Transverse colon (tissue), 4 donors: ENCODE measurements around the gene ZDBF2. TPM values are rescaled to one million over a fixed set of nuclear protein-coding genes. Genes with fewer than 3 reads are reported as not detected.

Experiments
- DNase-seq: peaks from one replicate; pipeline ENCODE4 v3.0.0-alpha.2; 2019
- H3K27ac ChIP-seq, 4 donors: fragments of 200-600 bp; sonication (generic); 2 replicates each; pipeline ENCODE4 v1.5.1; 2016 to 2018; ENCODE audit warnings: inconsistent platforms in 4 of 4
- H3K27me3 ChIP-seq: fragments of 200-600 bp; sonication (generic); 2 replicates; pipeline ENCODE4 v1.5.1; 2017; ENCODE audit warnings: inconsistent platforms
- H3K36me3 ChIP-seq, 4 donors: fragments of 200-600 bp; sonication (generic); 2 replicates each; pipeline ENCODE4 v1.5.1; 2017 to 2019; ENCODE audit warnings: inconsistent platforms in 4 of 4
- H3K4me1 ChIP-seq, 4 donors: fragments of 200-600 bp; sonication (generic); 2 replicates each; pipeline ENCODE4 v1.5.1; 2017 to 2020; ENCODE audit warnings: inconsistent platforms in 4 of 4
- H3K4me3 ChIP-seq, 4 donors: fragments of 200-600 bp; sonication (generic); 1 replicate in 1 of 4; 2 replicates in 3 of 4; pipeline versions ENCODE4 v1.5.1 to v1.6.1; 2017 to 2019; ENCODE audit warnings: inconsistent platforms in 4 of 4
- H3K9me3 ChIP-seq, 2 donors: fragments of 200-600 bp; sonication (generic); 2 replicates each; pipeline ENCODE4 v1.5.1; 2017 to 2019; ENCODE audit warnings: inconsistent platforms in 2 of 2
- EP300 ChIP-seq: sonication (generic); formaldehyde crosslinking; IDR thresholded peaks from one replicate; pipeline ENCODE4 v1.6.1; 2017; ENCODE audit warnings: antibody characterized with exemption, low read depth
- POLR2A ChIP-seq: fragments of 450-650 bp; IDR thresholded peaks from one replicate; pipeline ENCODE4 v1.6.1; 2016; ENCODE audit warnings: antibody characterized with exemption, mild to moderate bottlenecking, moderate library complexity
- POLR2AphosphoS5 ChIP-seq, 3 donors: sonication (generic); formaldehyde crosslinking; IDR thresholded peaks; one replicate each; pipeline ENCODE4 v1.6.1; 2016; ENCODE audit warnings: antibody characterized with exemption in 3 of 3
- WGBS, 2 donors: methylation state at CpG; one replicate each; pipeline ENCODE4 v1.1.5; 2018; ENCODE audit warnings: low coverage in 1 of 2; 5-methylcytosine and 5-hydroxymethylcytosine counted together
- in situ Hi-C, 4 donors: fragments of 200-750 bp; cut with MboI; loops; one replicate each; pipeline versions ENCODE4 v1.15.0 to v1.15.1; 2017; ENCODE audit warnings: low sequenced_read_pairs in 3 of 4, low pct_ligation_motif_present in 1 of 4, low pct_unique_long_range_greater_than_20kb in 1 of 4
- intact Hi-C: fragments of 100-400 bp; cut with DNase I; formaldehyde crosslinking; loops from one replicate; pipeline ENCODE4 v1.15.1; 2023; ENCODE audit warnings: low total_unique reads
- total RNA-seq, 4 donors: library from RNA; depleted of rRNA; stranded (reverse); fragments of >200 nt; gene quantifications; one replicate each; pipeline ENCODE4 v1.1.0, GENCODE V29; 2016
- TF ChIP-seq, protein P1 (sequence below), 5 experiments: fragments of 200-600 bp in 3 of 5; fragments of 450-650 bp in 2 of 5; sonication (generic) in 3 of 5; IDR thresholded peaks; 1 replicate in 2 of 5; 2 replicates in 3 of 5; pipeline ENCODE4 v1.5.1; 2016 to 2017; ENCODE audit warnings: antibody characterized with exemption in 5 of 5, inconsistent platforms in 3 of 5, mild to moderate bottlenecking in 2 of 5, moderate library complexity in 1 of 5

ZDBF2 gene
- total RNA-seq, 4 donors from 2014 or later, result 2.2 to 9.4 (median 6.6) TPM

DNA sequence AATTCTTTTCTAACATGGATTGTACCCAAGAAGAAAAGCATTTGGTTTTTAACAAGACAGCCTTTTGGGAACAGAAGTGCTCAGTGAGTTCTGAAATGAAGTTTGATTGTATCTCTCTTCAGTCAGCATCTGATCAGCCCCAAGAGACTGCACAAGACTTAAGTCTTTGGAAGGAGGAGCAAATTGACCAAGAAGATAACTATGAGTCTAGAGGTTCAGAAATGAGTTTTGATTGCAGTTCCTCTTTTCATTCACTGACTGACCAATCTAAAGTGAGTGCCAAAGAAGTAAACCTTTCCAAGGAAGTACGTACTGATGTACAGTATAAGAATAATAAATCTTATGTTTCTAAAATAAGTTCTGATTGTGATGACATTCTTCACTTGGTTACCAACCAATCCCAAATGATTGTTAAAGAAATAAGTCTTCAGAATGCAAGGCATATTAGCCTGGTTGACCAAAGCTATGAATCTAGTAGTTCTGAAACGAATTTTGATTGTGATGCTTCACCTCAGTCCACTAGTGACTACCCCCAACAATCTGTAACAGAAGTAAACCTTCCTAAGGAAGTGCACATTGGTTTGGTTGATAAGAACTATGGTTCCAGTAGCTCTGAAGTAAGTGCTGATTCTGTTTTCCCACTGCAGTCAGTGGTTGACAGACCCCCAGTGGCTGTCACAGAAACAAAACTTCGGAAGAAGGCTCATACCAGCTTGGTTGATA, 31.2 kb downstream of the ZDBF2 start:
- 76 to 79% methylated on average over 3 of the region's 3 CpGs for WGBS, 2 donors
- in situ Hi-C loops, result no loop called here
- H3K4me1 ChIP-seq, result no peaks in the 10 kb centered on the region

DNA sequence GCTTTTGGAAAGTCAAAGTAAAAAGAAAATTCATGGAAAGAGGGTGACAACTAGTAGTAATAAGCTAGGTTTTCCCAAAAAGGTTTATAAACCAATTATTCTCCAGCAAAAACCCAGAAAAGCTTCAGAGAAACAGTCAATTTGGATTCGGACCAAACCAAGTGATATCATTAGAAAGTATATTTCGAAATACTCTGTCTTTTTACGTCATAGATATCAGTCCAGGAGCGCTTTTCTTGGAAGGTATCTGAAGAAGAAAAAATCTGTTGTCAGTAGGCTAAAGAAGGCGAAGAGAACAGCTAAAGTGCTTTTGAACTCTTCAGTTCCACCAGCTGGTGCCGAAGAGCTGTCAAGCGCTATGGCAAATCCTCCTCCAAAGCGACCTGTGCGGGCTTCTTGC, 36.6 kb downstream of the ZDBF2 start:
- no peaks in the 10 kb centered on the region for H3K36me3 ChIP-seq
- no peak overlapping the region for H3K27ac ChIP-seq
- TF ChIP-seq POLR2A, result no peak
- TF ChIP-seq, protein P1, sequence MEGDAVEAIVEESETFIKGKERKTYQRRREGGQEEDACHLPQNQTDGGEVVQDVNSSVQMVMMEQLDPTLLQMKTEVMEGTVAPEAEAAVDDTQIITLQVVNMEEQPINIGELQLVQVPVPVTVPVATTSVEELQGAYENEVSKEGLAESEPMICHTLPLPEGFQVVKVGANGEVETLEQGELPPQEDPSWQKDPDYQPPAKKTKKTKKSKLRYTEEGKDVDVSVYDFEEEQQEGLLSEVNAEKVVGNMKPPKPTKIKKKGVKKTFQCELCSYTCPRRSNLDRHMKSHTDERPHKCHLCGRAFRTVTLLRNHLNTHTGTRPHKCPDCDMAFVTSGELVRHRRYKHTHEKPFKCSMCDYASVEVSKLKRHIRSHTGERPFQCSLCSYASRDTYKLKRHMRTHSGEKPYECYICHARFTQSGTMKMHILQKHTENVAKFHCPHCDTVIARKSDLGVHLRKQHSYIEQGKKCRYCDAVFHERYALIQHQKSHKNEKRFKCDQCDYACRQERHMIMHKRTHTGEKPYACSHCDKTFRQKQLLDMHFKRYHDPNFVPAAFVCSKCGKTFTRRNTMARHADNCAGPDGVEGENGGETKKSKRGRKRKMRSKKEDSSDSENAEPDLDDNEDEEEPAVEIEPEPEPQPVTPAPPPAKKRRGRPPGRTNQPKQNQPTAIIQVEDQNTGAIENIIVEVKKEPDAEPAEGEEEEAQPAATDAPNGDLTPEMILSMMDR (IDR thresholded peaks at IDR 0.05), result no peak
- no peak for TF ChIP-seq POLR2AphosphoS5 (IDR thresholded peaks at IDR 0.05)
- no peak for TF ChIP-seq EP300
- H3K27me3 ChIP-seq, result no peaks in the 10 kb centered on the region
- H3K4me3 ChIP-seq, result no peak overlapping the region
- in situ Hi-C loops (no loop called here), intact Hi-C loops (no loop called here)
- whole genome bisulfite sequencing, 2 donors, result 91 to 93% methylated on average over 6 to 9 of the region's 9 CpGs
- H3K9me3 ChIP-seq, result no peaks in the 10 kb centered on the region
- H3K4me1 ChIP-seq, result no peaks in the 10 kb centered on the region
- DNase-seq, result no peak

More for the DNA sequence above, 31.2 kb downstream of the ZDBF2 start:
- no peaks in the 10 kb centered on the region for H3K27me3 ChIP-seq
- H3K9me3 ChIP-seq, result no peaks in the 10 kb centered on the region
- no peak overlapping the region for H3K4me3 ChIP-seq
- no peak overlapping the region for H3K27ac ChIP-seq
- TF ChIP-seq, protein P1 (IDR thresholded peaks at IDR 0.05), result no peak
- TF ChIP-seq POLR2AphosphoS5 (IDR thresholded peaks at IDR 0.05) (no peak), POLR2A (no peak), EP300 (no peak)
- peaks cover 0 to 8% (median 2%) of the 10 kb centered on the region in 4 donors for H3K36me3 ChIP-seq
- intact Hi-C loops, result no loop called here
- DNase-seq, result no peak

DNA sequence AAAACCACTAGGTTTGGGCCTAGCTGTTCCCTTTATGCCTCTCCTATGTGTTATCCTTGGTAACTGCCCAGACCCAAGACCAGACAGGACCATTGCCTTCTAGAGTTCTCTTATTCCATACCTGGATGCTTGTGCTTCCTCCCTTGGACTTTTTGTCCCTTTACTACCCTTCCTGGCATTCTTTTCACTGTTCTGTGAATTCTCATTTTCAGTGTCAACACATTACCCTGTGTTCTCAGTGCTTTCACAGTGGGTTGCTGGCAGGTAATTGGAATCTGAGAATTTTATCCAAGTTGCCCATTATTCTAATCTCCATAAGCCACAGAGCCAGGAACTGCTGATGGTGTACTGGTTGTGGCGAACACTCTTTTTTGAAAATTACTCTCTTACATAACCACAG, 41.7 kb downstream of the ZDBF2 start:
- Histone ChIP-seq H3K9me3 (peaks cover 0 to 4% of the 10 kb centered on the region in 2 donors), H3K27me3 (no peaks in the 10 kb centered on the region), H3K27ac (no peak overlapping the region), H3K36me3 (no peaks in the 10 kb centered on the region), H3K4me1 (no peaks in the 10 kb centered on the region), H3K4me3 (no peak overlapping the region)
- TF ChIP-seq, protein P1 (IDR thresholded peaks at IDR 0.05), result no peak
- TF ChIP-seq POLR2A, result no peak
- TF ChIP-seq POLR2AphosphoS5 (IDR thresholded peaks at IDR 0.05), result no peak
- TF ChIP-seq EP300, result no peak
- no peak for DNase-seq
- intact Hi-C loops, result no loop called here
- in situ Hi-C loops, result no loop called here
- WGBS, 2 donors, result 91 to 100% methylated on average over 1 of the region's 1 CpG

DNA sequence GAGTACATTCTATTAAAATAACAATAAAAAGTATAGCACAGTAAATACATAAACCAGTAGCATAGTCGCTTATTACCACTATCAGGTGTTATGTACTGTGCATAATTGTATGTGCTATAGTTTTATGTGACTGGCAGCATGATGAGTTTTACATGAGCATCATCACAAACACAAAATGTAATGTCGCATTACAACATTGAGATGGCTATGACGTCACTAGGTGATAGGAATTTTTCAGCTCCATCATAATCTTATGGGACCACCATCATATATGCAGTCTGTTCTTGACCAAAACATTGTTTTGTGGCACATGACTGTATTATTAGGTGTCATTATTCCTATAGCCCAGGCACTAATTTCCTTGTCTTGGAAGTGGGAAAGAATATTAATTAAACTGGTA, 48.6 kb downstream of the ZDBF2 start:
- DNase-seq, result no peak
- in situ Hi-C loops (no loop called here), intact Hi-C loops (no loop called here)
- no peaks in the 10 kb centered on the region for H3K36me3 ChIP-seq
- H3K4me1 ChIP-seq, result no peaks in the 10 kb centered on the region
- H3K9me3 ChIP-seq, result peaks cover 0 to 4% of the 10 kb centered on the region in 2 donors
- no peak overlapping the region for H3K27ac ChIP-seq
- H3K4me3 ChIP-seq, result no peak overlapping the region
- H3K27me3 ChIP-seq, result no peaks in the 10 kb centered on the region
- TF ChIP-seq POLR2A, result no peak
- TF ChIP-seq, protein P1 (IDR thresholded peaks at IDR 0.05), result no peak
- TF ChIP-seq POLR2AphosphoS5 (IDR thresholded peaks at IDR 0.05), result no peak
- no peak for TF ChIP-seq EP300
- WGBS, 2 donors, result 82 to 93% methylated on average over 3 of the region's 3 CpGs
